K562 (cell line): Measurements from ENCODE around the gene FABP2. TPM values are rescaled to one million over a fixed set of nuclear protein-coding genes. Genes with fewer than 3 reads are reported as not detected.
"Not testable (repeated sequence)": the region's sequence is repeated elsewhere in the genome, so short reads cannot be mapped to it uniquely, and the experiment has no call there.

Experiments used
- ATAC-seq: fragments of 200-7000 bp; cut with Tn5 transposase; 3 replicates; pipeline ENCODE4 v1.9.1; 2020; ENCODE audit warnings: moderate library complexity
- BruUV-seq: library from RNA; stranded (reverse); fragments of 400-500 nt; replicated peaks from 2 replicates; lab custom pipeline; 2021; lab: Mats Ljungman, UMichigan
- CTCF ChIA-PET: fragments of 300-600 bp; formaldehyde crosslinking; extraction: SDS; loops from one replicate; lab custom pipeline; 2021; ENCODE audit warnings: low intra/inter-chr PET ratio; lab: Yijun Ruan, JAX
- POLR2A ChIA-PET: fragments of 300-600, 350-650 bp; sonication (Branson Sonifier 250); formaldehyde crosslinking; extraction: SDS; loops from one replicate; lab custom pipeline; 2021; ENCODE audit warnings: antibody characterized with exemption, inconsistent platforms; lab: Yijun Ruan, JAX
- DNase-seq, 4 experiments: peaks; one replicate each; pipeline versions ENCODE4 v3.0.0 to v3.0.0-alpha.2; 2011 to 2018; ENCODE audit warnings: low spot score in 3 of 4, mixed read lengths in 3 of 4; ENCODE audit errors: extremely low read depth in 1 of 4
- FAIRE-seq: peaks from 2 replicates; lab custom pipeline; 2011; peaks lifted over from hg19 to GRCh38; lab: Jason Lieb, UNC
- H2AFZ ChIP-seq: 2 replicates; pipeline ENCODE4 v1.6.0; 2011; ENCODE audit warnings: low read depth, low read length, control low read depth, inconsistent platforms
- H3K27ac ChIP-seq: fragments of 200-600 bp; 3 replicates; pipeline ENCODE4 v1.8.0; 2011; ENCODE audit warnings: low read depth, mild to moderate bottlenecking, control low read depth, inconsistent platforms, low read length, moderate library complexity, mixed read lengths; ENCODE audit errors: extremely low read depth
- H3K27me3 ChIP-seq, 2 experiments: fragments of 300-600 bp in 1 of 2; 2 replicates in 1 of 2; 3 replicates in 1 of 2; pipeline versions ENCODE4 v1.6.0 to v1.8.0; 2011; ENCODE audit warnings: inconsistent platforms in 2 of 2, low read length in 2 of 2, mild to moderate bottlenecking in 1 of 2, mixed read lengths in 1 of 2, moderate library complexity in 1 of 2; ENCODE audit not compliant: control insufficient read depth in 2 of 2, insufficient read depth in 2 of 2
- H3K36me3 ChIP-seq: fragments of 300-600 bp; 3 replicates; pipeline ENCODE4 v1.8.0; 2011; ENCODE audit warnings: mild to moderate bottlenecking, low read length, inconsistent platforms; ENCODE audit not compliant: control insufficient read depth, insufficient read depth
- H3K4me1 ChIP-seq, 2 experiments: fragments of 200-600 bp in 1 of 2; replicated peaks in 1 of 2; 2 replicates in 1 of 2; 3 replicates in 1 of 2; pipeline versions ENCODE4 v1.5.1 to v1.8.0; 2011; ENCODE audit warnings: inconsistent platforms in 2 of 2, low read length in 2 of 2, mild to moderate bottlenecking in 1 of 2, mixed read lengths in 1 of 2, moderate library complexity in 1 of 2; ENCODE audit not compliant: control insufficient read depth in 2 of 2, insufficient read depth in 2 of 2
- H3K4me2 ChIP-seq: 2 replicates; pipeline ENCODE4 v1.6.1; 2011; ENCODE audit warnings: low read length, control low read depth, inconsistent platforms, mixed read lengths; ENCODE audit not compliant: insufficient read depth
- H3K4me3 ChIP-seq: fragments of 200-600 bp; sonication (generic), shearing (Covaris generic); 2 replicates; pipeline ENCODE4 v1.5.1; 2016; ENCODE audit warnings: control low read depth, inconsistent platforms
- H3K79me2 ChIP-seq: fragments of 200-600 bp; 3 replicates; pipeline ENCODE4 v1.8.0; 2011; ENCODE audit warnings: low read length, inconsistent platforms; ENCODE audit not compliant: control insufficient read depth, insufficient read depth
- H3K9ac ChIP-seq, 2 experiments: 2 replicates each; pipeline versions ENCODE4 v1.6.0 to v1.6.1; 2011; ENCODE audit warnings: low read depth in 2 of 2, low read length in 2 of 2, control low read depth in 1 of 2, inconsistent platforms in 1 of 2, mild to moderate bottlenecking in 1 of 2, mixed read lengths in 1 of 2; ENCODE audit not compliant: insufficient read depth in 1 of 2
- H3K9me1 ChIP-seq: one replicate; pipeline ENCODE4 v1.6.0; 2011; ENCODE audit warnings: inconsistent platforms, mild to moderate bottlenecking, low read length, moderate library complexity; ENCODE audit not compliant: control insufficient read depth, insufficient read depth
- H3K9me3 ChIP-seq: replicated peaks from 2 replicates; pipeline ENCODE4 v1.5.1; 2011; ENCODE audit warnings: low read depth, low read length, inconsistent platforms; ENCODE audit not compliant: control insufficient read depth, insufficient read depth
- H4K20me1 ChIP-seq: replicated peaks from 2 replicates; pipeline ENCODE4 v1.6.1; 2011; ENCODE audit warnings: low read length, inconsistent platforms, mixed read lengths; ENCODE audit not compliant: control insufficient read depth, insufficient read depth
- NFIC ChIP-seq: fragments of 450-650 bp; IDR thresholded peaks from 2 replicates; pipeline ENCODE4 v1.6.1; 2017; ENCODE audit warnings: mild to moderate bottlenecking, inconsistent platforms
- WGBS: fragments of 100-300 bp; shearing (Covaris generic); methylation state at CpG from one replicate; pipeline ENCODE4 v1.1.6; 2016; ENCODE audit warnings: low coverage, mixed read lengths; ENCODE audit not compliant: insufficient coverage; ENCODE audit errors: missing lambda C conversion rate; 5-methylcytosine and 5-hydroxymethylcytosine counted together
- in situ Hi-C: fragments of 300-500 bp; cut with MboI; formaldehyde crosslinking; loops from 4 replicates; pipeline ENCODE4 v1.15.0; 2018; ENCODE audit warnings: inconsistent platforms, mixed read lengths
- intact Hi-C: fragments of 100-400 bp; cut with micrococcal nuclease; formaldehyde crosslinking; loops from 2 replicates; pipeline ENCODE4 v1.14.2; 2022
- polyA plus RNA-seq, 8 experiments: library from polyadenylated mRNA; depleted of rRNA in 4 of 8; stranded (reverse) in 5 of 8; unstranded in 3 of 8; fragments of >200 nt; fragmentation: Nextera tagmentation in 2 of 8; fragmentation: Illumina TruSeq in 1 of 8; extraction: Ambion mirVana in 2 of 8; extraction: Trizol in 1 of 8; gene quantifications; 2 replicates each; pipeline versions ENCODE4 v1.2.1 to v1.2.3, GENCODE V29; 2011 to 2014; ENCODE audit warnings: inconsistent platforms in 1 of 8, missing spikeins in 1 of 8
- total RNA-seq, 7 experiments: library from RNA; depleted of rRNA in 6 of 7; stranded (reverse); fragments of >200 nt in 6 of 7; fragmentation: Illumina TruSeq in 2 of 7; extraction: Trizol in 2 of 7; gene quantifications; 2 replicates each; pipeline versions ENCODE4 v1.2.1 to v1.2.3, GENCODE V29; 2011 to 2021; ENCODE audit warnings: low replicate concordance in 1 of 7

Gene FABP2
- total and polyA plus RNA-seq, 9 of the 15 experiments (the other 6 are each of a cell fraction or from before 2014, with no cell fraction given): not detected

- H3K9ac ChIP-seq, H3K36me3 ChIP-seq, H3K4me1 ChIP-seq, H2AFZ ChIP-seq, ATAC-seq, BruUV-seq, H3K79me2 ChIP-seq, H3K27me3 ChIP-seq, H3K4me2 ChIP-seq, H4K20me1 ChIP-seq, H3K9me1 ChIP-seq, in situ Hi-C loops, CTCF ChIA-PET, H3K4me3 ChIP-seq, FAIRE-seq, H3K27ac ChIP-seq, intact Hi-C loops, H3K9me3 ChIP-seq, DNase-seq, POLR2A ChIA-PET: not testable (repeated sequence)
- 0% methylated on average over 1 of the region's 3 CpGs for WGBS
Measured at GRCh38 chr4:119370951-119371683, 49.2 kb upstream of the FABP2 start.

GRCh38 chr4:119370392-119370791, 48.5 kb upstream of the FABP2 start:
- BruUV-seq, H3K27ac ChIP-seq, H3K79me2 ChIP-seq, H3K36me3 ChIP-seq, CTCF ChIA-PET, H3K4me3 ChIP-seq, H4K20me1 ChIP-seq, H3K9me1 ChIP-seq, intact Hi-C loops, in situ Hi-C loops, H3K9me3 ChIP-seq, H3K4me2 ChIP-seq, H3K9ac ChIP-seq, POLR2A ChIA-PET, H2AFZ ChIP-seq, H3K27me3 ChIP-seq, H3K4me1 ChIP-seq: not testable (repeated sequence)
- peak; percentile 56 for ATAC-seq
- DNase-seq: peak in 2 of 4 experiments; percentile 1 to 20
- peak; percentile 15 for FAIRE-seq
- TF ChIP-seq NFIC: peak; percentile 73
- WGBS: 0% methylated on average over 4 of the region's 5 CpGs

- H3K4me2 ChIP-seq, DNase-seq, H3K79me2 ChIP-seq, intact Hi-C loops, H4K20me1 ChIP-seq, POLR2A ChIA-PET, H3K27ac ChIP-seq, BruUV-seq, H2AFZ ChIP-seq, H3K9me1 ChIP-seq, H3K9ac ChIP-seq, H3K36me3 ChIP-seq, in situ Hi-C loops, FAIRE-seq, H3K4me1 ChIP-seq, ATAC-seq, H3K27me3 ChIP-seq, H3K4me3 ChIP-seq, H3K9me3 ChIP-seq: not testable (repeated sequence)
- CTCF ChIA-PET: interaction anchor here (0.5 kb wide), 1 partner anchor 30 kb away, joined by 5 read pairs; no protein-coding TSS in a partner anchor
- 3% methylated on average over 7 of the region's 7 CpGs for WGBS
Measured at GRCh38 chr4:119366802-119367201, 44.9 kb upstream of the FABP2 start.
